Measurements from ENCODE around the gene STON2. TPM values are rescaled to one million over a fixed set of nuclear protein-coding genes. Genes with fewer than 3 reads are reported as not detected.

The STON2 gene
- total and polyA plus RNA-seq, 4 donors = 1.9 to 30.0 (median 7.3) TPM

DNA sequence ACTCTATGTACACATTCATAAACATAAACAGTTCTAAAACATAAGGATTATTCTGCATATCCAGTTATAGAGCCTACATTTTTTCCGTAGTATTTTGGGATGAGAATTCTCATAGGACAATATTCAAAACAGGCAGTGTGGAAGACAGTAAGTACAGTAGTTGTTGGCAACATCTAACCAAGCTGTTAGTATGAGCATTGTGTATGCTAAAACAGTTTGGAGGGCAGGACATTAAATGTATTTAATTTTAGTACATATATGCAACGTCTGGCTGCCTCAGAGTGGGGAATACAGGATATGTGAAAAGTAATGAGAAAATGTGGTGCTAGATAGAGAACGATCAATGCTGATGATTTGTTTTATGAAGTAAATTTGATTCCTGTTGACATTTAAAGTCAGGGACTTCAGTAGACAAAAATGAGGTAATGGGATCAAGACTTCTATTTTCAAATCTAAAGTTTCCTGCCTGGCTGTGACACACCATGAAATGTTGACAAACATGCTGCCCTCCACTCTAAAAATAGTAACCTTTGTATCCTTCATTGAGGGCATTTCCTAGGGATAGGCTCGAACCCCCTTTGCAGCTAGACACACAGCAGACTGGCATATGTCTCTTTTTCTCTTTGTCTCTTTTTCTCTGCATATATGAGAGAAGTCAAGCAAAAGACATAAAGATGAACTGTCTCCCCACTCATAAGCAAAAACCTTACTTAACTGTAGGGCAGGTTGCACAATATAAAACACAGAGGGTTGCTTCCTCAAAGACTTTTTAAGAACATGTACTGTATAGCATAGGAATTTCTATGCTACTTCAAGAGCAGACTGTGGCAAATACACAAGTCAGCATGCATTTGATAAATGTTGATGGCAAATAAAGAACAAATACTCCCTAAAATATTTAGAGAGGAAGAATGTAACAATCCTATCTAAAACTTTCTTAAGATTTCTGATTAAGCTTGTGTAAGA lies 103.9 kb downstream of the STON2 start:
- no peak for DNase-seq (ENCODE audit: low spot score)
- Histone ChIP-seq H3K9me3 (ENCODE audit: control insufficient read depth in 4 of 4, low read length in 3 of 4) (no peaks in the 10 kb centered on the region), H3K9ac (ENCODE audit: low read depth in 1 of 2, low read length in 2 of 2) (no peak overlapping the region), H3K4me1 (ENCODE audit: control insufficient read depth in 4 of 4, insufficient read depth in 4 of 4, low read length in 3 of 4) (peaks cover 0 to 10% (median 4%) of the 10 kb centered on the region in 4 donors), H3K27me3 (ENCODE audit: control insufficient read depth in 4 of 4, insufficient read depth in 4 of 4, low read length in 3 of 4) (no peaks in the 10 kb centered on the region), H3K27ac (ENCODE audit: low read depth in 1 of 2, low read length in 2 of 2) (no peak overlapping the region), H3K4me3 (ENCODE audit: low read depth in 1 of 3, low read length in 3 of 3) (no peak overlapping the region), H3K36me3 (ENCODE audit: control insufficient read depth in 4 of 4, insufficient read depth in 3 of 4, low read depth in 1 of 4, low read length in 3 of 4) (no peaks in the 10 kb centered on the region)
- 77% methylated on average over 4 of the region's 4 CpGs for WGBS
- TF ChIP-seq JUND (IDR thresholded peaks at IDR 0.05) (no peak), FOXA1 (IDR thresholded peaks at IDR 0.05) (no peak), SP1 (IDR thresholded peaks at IDR 0.05) (no peak), TAF1 (conservative IDR thresholded peaks at IDR 0.05) (no peak), GABPA (IDR thresholded peaks at IDR 0.05 in 1 of 2, conservative IDR thresholded peaks at IDR 0.05 in 1 of 2) (no peak), HNF4G (IDR thresholded peaks at IDR 0.05) (no peak), YY1 (IDR thresholded peaks at IDR 0.05) (no peak), NR2F2 (IDR thresholded peaks at IDR 0.05) (no peak), RXRA (IDR thresholded peaks at IDR 0.05) (no peak), FOXA2 (IDR thresholded peaks at IDR 0.05) (no peak), EGR1 (IDR thresholded peaks at IDR 0.05; ENCODE audit: low read depth in 2 of 2) (no peak), RAD21 (IDR thresholded peaks at IDR 0.05) (no peak), HNF4A (conservative IDR thresholded peaks at IDR 0.05) (no peak)
- TF ChIP-seq, protein P1, sequence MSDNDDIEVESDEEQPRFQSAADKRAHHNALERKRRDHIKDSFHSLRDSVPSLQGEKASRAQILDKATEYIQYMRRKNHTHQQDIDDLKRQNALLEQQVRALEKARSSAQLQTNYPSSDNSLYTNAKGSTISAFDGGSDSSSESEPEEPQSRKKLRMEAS (IDR thresholded peaks at IDR 0.05) = no peak
- TF ChIP-seq, protein P2, sequence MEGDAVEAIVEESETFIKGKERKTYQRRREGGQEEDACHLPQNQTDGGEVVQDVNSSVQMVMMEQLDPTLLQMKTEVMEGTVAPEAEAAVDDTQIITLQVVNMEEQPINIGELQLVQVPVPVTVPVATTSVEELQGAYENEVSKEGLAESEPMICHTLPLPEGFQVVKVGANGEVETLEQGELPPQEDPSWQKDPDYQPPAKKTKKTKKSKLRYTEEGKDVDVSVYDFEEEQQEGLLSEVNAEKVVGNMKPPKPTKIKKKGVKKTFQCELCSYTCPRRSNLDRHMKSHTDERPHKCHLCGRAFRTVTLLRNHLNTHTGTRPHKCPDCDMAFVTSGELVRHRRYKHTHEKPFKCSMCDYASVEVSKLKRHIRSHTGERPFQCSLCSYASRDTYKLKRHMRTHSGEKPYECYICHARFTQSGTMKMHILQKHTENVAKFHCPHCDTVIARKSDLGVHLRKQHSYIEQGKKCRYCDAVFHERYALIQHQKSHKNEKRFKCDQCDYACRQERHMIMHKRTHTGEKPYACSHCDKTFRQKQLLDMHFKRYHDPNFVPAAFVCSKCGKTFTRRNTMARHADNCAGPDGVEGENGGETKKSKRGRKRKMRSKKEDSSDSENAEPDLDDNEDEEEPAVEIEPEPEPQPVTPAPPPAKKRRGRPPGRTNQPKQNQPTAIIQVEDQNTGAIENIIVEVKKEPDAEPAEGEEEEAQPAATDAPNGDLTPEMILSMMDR (IDR thresholded peaks at IDR 0.05; ENCODE audit: low read depth, low read length, missing input control) = no peak
- TF ChIP-seq, protein P3, sequence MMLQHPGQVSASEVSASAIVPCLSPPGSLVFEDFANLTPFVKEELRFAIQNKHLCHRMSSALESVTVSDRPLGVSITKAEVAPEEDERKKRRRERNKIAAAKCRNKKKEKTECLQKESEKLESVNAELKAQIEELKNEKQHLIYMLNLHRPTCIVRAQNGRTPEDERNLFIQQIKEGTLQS (IDR thresholded peaks at IDR 0.05) = no peak
- TF ChIP-seq, protein P4, sequence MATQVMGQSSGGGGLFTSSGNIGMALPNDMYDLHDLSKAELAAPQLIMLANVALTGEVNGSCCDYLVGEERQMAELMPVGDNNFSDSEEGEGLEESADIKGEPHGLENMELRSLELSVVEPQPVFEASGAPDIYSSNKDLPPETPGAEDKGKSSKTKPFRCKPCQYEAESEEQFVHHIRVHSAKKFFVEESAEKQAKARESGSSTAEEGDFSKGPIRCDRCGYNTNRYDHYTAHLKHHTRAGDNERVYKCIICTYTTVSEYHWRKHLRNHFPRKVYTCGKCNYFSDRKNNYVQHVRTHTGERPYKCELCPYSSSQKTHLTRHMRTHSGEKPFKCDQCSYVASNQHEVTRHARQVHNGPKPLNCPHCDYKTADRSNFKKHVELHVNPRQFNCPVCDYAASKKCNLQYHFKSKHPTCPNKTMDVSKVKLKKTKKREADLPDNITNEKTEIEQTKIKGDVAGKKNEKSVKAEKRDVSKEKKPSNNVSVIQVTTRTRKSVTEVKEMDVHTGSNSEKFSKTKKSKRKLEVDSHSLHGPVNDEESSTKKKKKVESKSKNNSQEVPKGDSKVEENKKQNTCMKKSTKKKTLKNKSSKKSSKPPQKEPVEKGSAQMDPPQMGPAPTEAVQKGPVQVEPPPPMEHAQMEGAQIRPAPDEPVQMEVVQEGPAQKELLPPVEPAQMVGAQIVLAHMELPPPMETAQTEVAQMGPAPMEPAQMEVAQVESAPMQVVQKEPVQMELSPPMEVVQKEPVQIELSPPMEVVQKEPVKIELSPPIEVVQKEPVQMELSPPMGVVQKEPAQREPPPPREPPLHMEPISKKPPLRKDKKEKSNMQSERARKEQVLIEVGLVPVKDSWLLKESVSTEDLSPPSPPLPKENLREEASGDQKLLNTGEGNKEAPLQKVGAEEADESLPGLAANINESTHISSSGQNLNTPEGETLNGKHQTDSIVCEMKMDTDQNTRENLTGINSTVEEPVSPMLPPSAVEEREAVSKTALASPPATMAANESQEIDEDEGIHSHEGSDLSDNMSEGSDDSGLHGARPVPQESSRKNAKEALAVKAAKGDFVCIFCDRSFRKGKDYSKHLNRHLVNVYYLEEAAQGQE (IDR thresholded peaks at IDR 0.05) = no peak
- TF ChIP-seq, protein P5, sequence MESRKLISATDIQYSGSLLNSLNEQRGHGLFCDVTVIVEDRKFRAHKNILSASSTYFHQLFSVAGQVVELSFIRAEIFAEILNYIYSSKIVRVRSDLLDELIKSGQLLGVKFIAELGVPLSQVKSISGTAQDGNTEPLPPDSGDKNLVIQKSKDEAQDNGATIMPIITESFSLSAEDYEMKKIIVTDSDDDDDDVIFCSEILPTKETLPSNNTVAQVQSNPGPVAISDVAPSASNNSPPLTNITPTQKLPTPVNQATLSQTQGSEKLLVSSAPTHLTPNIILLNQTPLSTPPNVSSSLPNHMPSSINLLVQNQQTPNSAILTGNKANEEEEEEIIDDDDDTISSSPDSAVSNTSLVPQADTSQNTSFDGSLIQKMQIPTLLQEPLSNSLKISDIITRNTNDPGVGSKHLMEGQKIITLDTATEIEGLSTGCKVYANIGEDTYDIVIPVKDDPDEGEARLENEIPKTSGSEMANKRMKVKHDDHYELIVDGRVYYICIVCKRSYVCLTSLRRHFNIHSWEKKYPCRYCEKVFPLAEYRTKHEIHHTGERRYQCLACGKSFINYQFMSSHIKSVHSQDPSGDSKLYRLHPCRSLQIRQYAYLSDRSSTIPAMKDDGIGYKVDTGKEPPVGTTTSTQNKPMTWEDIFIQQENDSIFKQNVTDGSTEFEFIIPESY (IDR thresholded peaks at IDR 0.05) = no peak
